NAMALWA (cell line): ENCODE data around the gene NUTM1.
"Not testable (repeated sequence)": the region's sequence is repeated elsewhere in the genome, so short reads cannot be mapped to it uniquely, and the experiment has no call there.

Experiments used
- DNase-seq: peaks from one replicate; pipeline ENCODE4 v3.0.0-alpha.2; 2015; ENCODE audit warnings: low spot score

Gene NUTM1

GRCh38 chr15:34362047-34362773 lies 19.1 kb downstream of the NUTM1 start:
- no peak for DNase-seq

GRCh38 chr15:34364041-34364440 lies 20.9 kb downstream of the NUTM1 start:
- no peak for DNase-seq

- DNase-seq, result no peak
Measured at GRCh38 chr15:34365091-34365825, 22.1 kb downstream of the NUTM1 start.

GRCh38 chr15:34365836-34366235 lies 22.7 kb downstream of the NUTM1 start:
- DNase-seq, result no peak

GRCh38 chr15:34366271-34367065 lies 23.4 kb downstream of the NUTM1 start:
- DNase-seq, result peak; percentile 43

GRCh38 chr15:34367101-34368081 lies 24.3 kb downstream of the NUTM1 start, which contains the start of gene LPCAT4:
LPCAT4 (minus strand) TSS chr15:34367196; CDS start chr15:34367100, 96 bp downstream.
- DNase-seq, result peak; percentile 93

- DNase-seq, result no peak
Measured at GRCh38 chr15:34370129-34370528, 27.0 kb downstream of the NUTM1 start.

GRCh38 chr15:34370643-34371042 lies 27.5 kb downstream of the NUTM1 start:
- no peak for DNase-seq

- no peak for DNase-seq
Measured at GRCh38 chr15:34373951-34374350, 30.8 kb downstream of the NUTM1 start.

GRCh38 chr15:34374816-34375215 lies 31.7 kb downstream of the NUTM1 start:
- no peak for DNase-seq

- not testable (repeated sequence) for DNase-seq
Measured at GRCh38 chr15:34375541-34375940, 32.4 kb downstream of the NUTM1 start.

GRCh38 chr15:34376856-34377255 lies 33.7 kb downstream of the NUTM1 start:
- no peak for DNase-seq

GRCh38 chr15:34380491-34380890 lies 37.4 kb downstream of the NUTM1 start:
- not testable (repeated sequence) for DNase-seq

- DNase-seq, result not testable (repeated sequence)
Measured at GRCh38 chr15:34381829-34382521, 38.9 kb downstream of the NUTM1 start.

- not testable (repeated sequence) for DNase-seq
Measured at GRCh38 chr15:34389594-34390086, 46.5 kb downstream of the NUTM1 start.

- DNase-seq, result not testable (repeated sequence)
Measured at GRCh38 chr15:34392981-34393380, 49.9 kb downstream of the NUTM1 start.

GRCh38 chr15:34397637-34398259 lies 54.6 kb downstream of the NUTM1 start:
- not testable (repeated sequence) for DNase-seq

GRCh38 chr15:34403160-34403598 lies 60.1 kb downstream of the NUTM1 start:
- not testable (repeated sequence) for DNase-seq

- DNase-seq, result not testable (repeated sequence)
Measured at GRCh38 chr15:34403899-34404298, 60.8 kb downstream of the NUTM1 start.
